Peyer's patch (tissue), 4 donors: Measurements from ENCODE around the gene NCKAP5L.
"Not testable (repeated sequence)": the region's sequence is repeated elsewhere in the genome, so short reads cannot be mapped to it uniquely, and the experiment has no call there.

Experiments used
- CTCF ChIP-seq, 6 experiments: fragments of 450-650 bp in 4 of 6; fragments of 200-600 bp in 2 of 6; sonication (generic) in 1 of 6; IDR thresholded peaks; one replicate each; pipeline ENCODE4 v1.5.1; 2017 to 2019; ENCODE audit warnings: antibody characterized with exemption in 6 of 6, mild to moderate bottlenecking in 3 of 6, moderate library complexity in 1 of 6
- POLR2A ChIP-seq, 2 donors: fragments of 450-650 bp; IDR thresholded peaks; one replicate each; pipeline ENCODE4 v1.5.1; 2017; ENCODE audit warnings: antibody characterized with exemption in 2 of 2, mild to moderate bottlenecking in 2 of 2, moderate library complexity in 2 of 2

DNA sequence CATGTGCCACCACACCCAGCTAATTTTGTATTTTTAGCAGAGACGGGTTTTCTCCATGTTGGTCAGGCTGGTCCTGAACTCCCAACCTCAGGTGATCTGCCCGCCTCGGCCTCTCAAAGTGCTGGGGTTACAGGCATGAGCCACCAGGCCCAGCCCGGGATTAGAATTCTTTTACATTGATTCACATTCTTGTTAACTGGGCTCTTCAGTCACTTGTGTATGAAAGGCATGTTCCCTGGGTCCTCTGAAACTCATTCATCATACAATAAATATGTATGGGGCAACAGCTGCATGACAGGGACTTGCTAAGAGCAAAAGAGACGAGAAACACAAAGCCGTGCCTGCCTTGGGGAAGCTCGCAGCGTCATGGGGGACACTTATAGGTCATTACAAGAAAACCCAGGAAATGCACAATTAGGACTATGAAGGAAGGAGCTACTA, 43.6 kb upstream of the NCKAP5L start:
- TF ChIP-seq CTCF, POLR2A (IDR thresholded peaks at IDR 0.05): not testable (repeated sequence)
